ENCODE results near the gene CDC27. TPM values are rescaled to one million over a fixed set of nuclear protein-coding genes. Genes with fewer than 3 reads are reported as not detected.
"Not testable (repeated sequence)": the region's sequence is repeated elsewhere in the genome, so short reads cannot be mapped to it uniquely, and the experiment has no call there.

CDC27 gene
- 59.3 and 103 TPM in 2 replicates for total RNA-seq (2014; rRNA removed; shearing (Covaris generic))

DNA sequence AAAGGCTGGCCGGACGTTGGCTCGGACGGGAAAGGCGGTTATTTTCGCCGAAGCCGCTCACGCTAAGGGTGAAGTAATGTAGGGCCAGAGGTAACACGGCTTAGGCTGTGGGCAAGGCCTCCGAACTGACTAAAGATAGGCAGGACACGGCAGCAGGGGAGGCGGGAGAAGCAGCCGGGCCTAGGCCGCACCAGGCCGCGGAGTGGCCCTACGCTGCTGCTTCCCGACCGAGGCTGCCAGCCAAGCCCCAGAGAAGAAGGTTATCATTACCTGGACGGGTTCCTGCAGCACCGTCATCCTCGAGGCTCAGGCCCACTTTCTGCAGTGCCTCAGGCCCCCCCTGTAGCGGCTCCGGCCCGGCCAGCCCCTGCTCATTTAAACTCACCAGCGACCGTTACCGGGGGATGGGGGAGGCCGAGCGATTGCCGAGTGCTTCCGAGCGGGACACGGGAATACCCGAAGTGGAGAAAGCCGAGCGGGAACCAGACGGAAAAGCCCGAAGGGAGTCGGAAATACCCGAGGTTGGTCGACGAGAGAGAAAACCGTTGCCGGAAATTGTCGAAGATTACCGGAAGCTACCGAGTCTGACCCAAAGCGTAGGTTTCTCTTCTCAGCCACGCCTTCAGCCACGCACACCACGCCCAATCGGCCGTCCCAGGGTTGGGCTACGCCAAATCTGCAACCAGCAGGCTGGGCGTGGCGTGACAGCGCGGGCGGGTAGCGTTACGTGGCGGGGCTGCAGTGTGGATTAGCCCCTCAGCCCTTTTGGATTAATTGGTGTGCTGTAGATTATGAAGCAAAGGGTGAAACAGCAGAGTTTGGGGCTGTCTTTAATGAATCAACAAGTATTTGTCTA is at the start of gene CDC27:
Gene CDC27, minus strand, starts transcription at position 420 of the 856 bp plus-strand sequence. Its CDS starts 123 bp downstream, at position 297.
- in situ Hi-C loops (cut with HindIII; ENCODE audit: low sequenced_read_pairs): no loop called here
- DNase-seq (ENCODE audit: low spot score): peak; percentile 97

- in situ Hi-C loops (cut with HindIII; ENCODE audit: low sequenced_read_pairs): no loop called here
These were observed 49.4 kb upstream of the CDC27 start for GRCh38 chr17:47238321-47239010.

GRCh38 chr17:47237841-47238240 is 48.7 kb upstream of the CDC27 start:
- no peak for DNase-seq (ENCODE audit: low spot score)
- in situ Hi-C loops (cut with HindIII; ENCODE audit: low sequenced_read_pairs): no loop called here

More at GRCh38 chr17:47238321-47239010, 49.4 kb upstream of the CDC27 start:
- DNase-seq (ENCODE audit: low spot score): no peak

DNA sequence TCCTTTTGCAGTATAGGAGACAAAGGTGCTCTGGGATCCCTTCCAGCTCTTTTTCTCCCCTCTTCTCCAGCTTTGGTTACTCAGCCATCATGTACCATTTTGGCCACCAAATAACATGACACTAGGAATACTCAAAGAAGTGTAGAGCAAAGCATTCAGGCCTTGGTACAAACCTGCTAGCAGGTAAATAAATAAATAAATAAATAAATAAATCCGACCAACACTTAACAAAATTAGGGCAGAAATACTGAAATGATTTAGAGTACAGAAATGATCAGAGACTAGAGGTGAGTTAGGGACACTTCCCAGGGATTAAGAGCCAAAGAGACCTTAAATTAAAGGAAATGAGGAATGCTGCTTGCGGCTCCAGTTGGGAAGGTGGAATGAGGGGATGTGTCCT is 46.8 kb upstream of the CDC27 start:
- in situ Hi-C loops (cut with HindIII; ENCODE audit: low sequenced_read_pairs): no loop called here
- DNase-seq (ENCODE audit: low spot score): no peak

DNA sequence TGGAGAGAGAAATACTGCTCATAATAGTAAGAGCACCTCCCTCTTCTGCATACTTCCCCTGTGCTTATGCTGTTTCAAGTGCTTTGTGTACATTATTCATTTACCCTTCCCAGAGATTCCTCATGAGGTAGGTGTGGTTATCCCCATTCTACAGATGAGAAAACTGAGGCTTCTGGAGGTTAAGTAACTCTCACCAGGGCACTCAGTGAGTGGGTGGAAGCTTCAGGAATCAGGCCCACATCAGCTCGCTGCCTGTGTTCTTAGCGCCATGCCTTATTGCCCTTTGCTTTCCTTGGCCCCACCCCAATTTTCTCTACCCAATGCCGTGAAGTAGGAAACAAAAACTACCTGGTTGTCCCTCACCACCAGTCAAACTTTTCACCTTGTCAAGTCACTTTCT is 46.4 kb upstream of the CDC27 start:
- in situ Hi-C loops (cut with HindIII; ENCODE audit: low sequenced_read_pairs): no loop called here
- no peak for DNase-seq (ENCODE audit: low spot score)

DNA sequence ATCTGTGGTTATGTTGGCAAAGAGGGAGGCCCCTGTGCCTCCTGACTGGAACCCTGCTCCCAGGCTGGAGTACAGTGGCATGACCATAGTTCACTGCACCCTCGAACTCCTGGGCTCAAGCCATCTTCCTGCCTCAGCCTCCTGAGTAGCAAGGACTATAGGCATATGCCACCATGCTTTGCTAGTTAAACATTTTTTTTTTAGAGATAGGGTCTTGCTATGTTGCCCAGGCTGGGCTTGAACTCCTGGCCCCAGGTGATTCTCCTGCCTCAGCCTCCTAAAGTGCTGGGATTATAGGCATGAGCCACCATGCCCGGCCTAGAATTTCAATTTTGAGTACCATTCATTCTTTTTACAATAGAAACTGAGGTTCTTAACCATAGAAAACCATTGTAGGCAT is 43.4 kb upstream of the CDC27 start:
- in situ Hi-C loops (cut with HindIII; ENCODE audit: low sequenced_read_pairs): no loop called here

DNA sequence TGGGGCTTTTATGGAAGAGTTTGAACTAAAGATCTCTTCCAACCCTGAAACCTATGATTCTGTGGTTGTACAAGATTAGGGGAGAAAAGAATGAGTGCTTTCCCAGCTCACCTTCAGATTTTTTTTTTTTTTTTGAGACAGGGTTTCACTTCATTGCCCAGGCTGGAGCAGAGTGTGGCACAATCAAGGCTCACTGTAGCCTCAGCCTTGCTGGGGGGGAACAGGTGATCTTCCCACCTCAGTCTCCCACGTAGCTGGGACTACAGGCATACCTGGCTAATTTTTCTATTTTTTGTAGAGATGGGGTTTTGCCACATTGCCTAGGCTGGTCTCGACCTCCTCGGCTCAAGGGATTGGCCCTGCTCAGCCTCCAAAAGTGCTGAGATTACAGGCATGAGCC is 42.8 kb upstream of the CDC27 start:
- in situ Hi-C loops (cut with HindIII; ENCODE audit: low sequenced_read_pairs): no loop called here
- no peak for DNase-seq (ENCODE audit: low spot score)

More for the DNA sequence above, 43.4 kb upstream of the CDC27 start:
- no peak for DNase-seq (ENCODE audit: low spot score)

- in situ Hi-C loops (cut with HindIII; ENCODE audit: low sequenced_read_pairs): no loop called here
- no peak for DNase-seq (ENCODE audit: low spot score)
These were observed 42.2 kb upstream of the CDC27 start for GRCh38 chr17:47231334-47231733.

DNA sequence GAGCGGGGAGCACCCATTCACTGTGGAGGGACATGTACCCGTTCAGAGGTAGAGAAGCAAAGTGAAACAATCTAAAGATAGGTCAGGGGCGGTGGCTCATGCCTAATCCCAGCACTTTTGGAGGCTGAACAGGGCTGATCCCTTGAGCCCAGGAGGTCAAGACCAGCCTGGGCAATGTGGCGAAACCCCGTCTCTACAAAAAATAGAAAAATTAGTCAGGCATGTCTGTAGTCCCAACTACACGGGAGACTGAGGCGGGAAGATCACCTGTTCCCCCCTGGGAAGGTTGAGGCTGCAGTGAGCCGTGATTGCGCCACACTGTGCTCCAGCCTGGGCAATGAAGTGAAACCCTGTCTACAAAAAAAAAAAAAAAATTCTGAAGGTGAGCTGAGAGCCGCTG is 41.8 kb upstream of the CDC27 start:
- no peak for DNase-seq (ENCODE audit: low spot score)
- in situ Hi-C loops (cut with HindIII; ENCODE audit: low sequenced_read_pairs): no loop called here

- in situ Hi-C loops (cut with HindIII; ENCODE audit: low sequenced_read_pairs): no loop called here
- peak; percentile 77 for DNase-seq (ENCODE audit: low spot score)
These were observed 40.7 kb upstream of the CDC27 start for GRCh38 chr17:47229535-47230443.

DNA sequence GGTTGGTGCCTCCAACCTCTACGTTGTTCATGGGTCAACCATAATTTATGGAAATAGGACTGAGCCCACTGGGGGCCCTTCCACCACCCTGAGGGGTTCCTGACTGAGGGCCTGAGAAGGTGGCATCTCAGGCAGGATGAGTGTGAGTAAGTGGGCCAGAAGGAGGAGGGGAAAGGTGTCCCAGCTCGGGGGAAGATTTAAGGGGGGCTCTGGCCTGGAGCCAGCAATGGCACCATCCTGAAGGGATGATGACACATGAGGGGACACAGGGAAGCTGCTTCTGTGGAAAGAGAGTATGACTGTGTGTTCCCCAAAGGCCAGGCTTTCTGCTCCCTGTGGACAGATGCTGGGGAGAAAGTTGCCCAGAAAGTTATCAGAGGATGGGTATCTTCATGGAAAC is 38.8 kb upstream of the CDC27 start:
- no peak for DNase-seq (ENCODE audit: low spot score)
- in situ Hi-C loops (cut with HindIII; ENCODE audit: low sequenced_read_pairs): no loop called here

DNA sequence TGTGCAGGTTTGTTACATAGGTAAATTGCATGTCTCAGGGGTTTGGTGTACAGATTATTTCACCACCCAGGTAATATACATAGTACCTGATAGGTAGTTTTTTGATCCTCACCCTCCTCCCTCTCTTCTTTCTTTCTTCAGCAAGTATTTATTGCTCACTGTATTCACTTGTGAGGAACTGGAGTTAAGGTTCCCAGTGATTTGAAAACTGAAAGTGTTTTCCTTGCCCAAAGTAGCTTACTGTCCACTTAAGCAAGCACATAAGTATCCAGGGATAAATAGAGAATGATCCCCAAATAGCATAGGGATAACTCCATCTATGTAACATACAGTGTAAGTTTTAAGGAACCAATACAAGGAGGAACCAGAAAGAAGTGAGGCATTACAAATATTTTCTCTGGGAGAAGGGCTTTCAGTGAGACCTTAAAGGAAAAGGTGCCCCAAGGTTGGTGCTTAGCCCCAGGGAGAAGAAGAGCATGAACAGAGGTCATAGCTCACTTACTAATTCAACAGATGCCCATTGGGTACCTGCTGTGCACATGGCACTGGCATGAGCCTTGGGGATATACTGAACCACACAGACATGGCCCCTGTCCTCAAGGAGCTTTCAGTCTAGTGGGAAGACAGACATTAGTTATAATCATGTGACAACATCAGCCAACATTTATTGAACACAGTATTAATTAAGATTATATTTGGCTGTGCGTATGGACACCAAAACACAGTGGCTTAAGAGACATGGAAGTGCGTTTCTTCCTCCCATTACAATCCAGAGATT is 37.0 kb upstream of the CDC27 start:
- in situ Hi-C loops (cut with HindIII; ENCODE audit: low sequenced_read_pairs): no loop called here

GRCh38 chr17:47225436-47225858 is 36.4 kb upstream of the CDC27 start:
- in situ Hi-C loops (cut with HindIII; ENCODE audit: low sequenced_read_pairs): no loop called here
- DNase-seq (ENCODE audit: low spot score): peak; percentile 7

More for the DNA sequence above, 37.0 kb upstream of the CDC27 start:
- DNase-seq (ENCODE audit: low spot score): no peak

GRCh38 chr17:47224966-47225365 is 35.9 kb upstream of the CDC27 start:
- in situ Hi-C loops (cut with HindIII; ENCODE audit: low sequenced_read_pairs): no loop called here
- DNase-seq (ENCODE audit: low spot score): no peak

DNA sequence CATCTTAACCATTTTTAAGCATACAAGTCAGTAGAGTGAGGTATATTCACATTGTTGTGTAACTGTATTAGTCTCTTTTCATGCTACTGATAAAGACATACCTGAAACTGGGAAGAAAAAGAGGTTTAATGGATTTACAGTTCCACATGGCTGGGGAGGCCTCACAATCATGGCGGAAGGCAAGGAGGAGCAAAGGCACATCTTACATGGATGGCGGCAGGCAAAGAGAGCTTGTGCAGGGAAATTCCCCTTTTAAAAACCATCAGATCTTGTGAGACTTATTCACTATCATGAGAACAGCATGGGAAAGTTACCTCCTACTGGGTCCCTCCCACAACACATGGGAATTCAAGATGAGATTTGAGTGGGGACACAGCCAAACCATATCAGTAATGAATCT is 35.0 kb upstream of the CDC27 start:
- in situ Hi-C loops (cut with HindIII; ENCODE audit: low sequenced_read_pairs); DNase-seq (ENCODE audit: low spot score): not testable (repeated sequence)

- no peak for DNase-seq (ENCODE audit: low spot score)
- in situ Hi-C loops (cut with HindIII; ENCODE audit: low sequenced_read_pairs): no loop called here
These were observed 34.4 kb upstream of the CDC27 start for GRCh38 chr17:47223460-47223859.

- in situ Hi-C loops (cut with HindIII; ENCODE audit: low sequenced_read_pairs): no loop called here
- DNase-seq (ENCODE audit: low spot score): no peak
These were observed 33.9 kb upstream of the CDC27 start for GRCh38 chr17:47223007-47223406.

DNA sequence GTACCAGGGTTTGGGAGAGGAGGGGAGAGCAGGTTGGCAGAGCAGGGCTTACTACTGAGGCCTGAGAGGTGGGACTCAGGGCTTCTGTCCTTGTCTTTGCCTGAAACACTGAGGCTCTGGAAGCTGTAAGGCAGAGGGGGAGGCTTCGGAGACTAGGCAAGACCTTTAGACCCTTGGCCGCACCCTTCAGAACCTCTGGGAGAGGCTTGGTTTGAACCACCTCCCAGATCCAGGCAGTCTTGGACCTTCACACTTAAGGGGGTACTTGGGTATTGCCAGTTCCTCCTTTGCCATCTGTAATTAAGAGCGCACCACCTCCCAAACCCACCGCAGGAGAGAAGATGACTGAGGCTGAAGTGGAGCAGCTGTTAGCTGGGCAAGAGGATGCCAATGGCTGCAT is 33.0 kb upstream of the CDC27 start:
- no peak for DNase-seq (ENCODE audit: low spot score)
- in situ Hi-C loops (cut with HindIII; ENCODE audit: low sequenced_read_pairs): no loop called here

GRCh38 chr17:47221154-47221553 is 32.1 kb upstream of the CDC27 start:
- in situ Hi-C loops (cut with HindIII; ENCODE audit: low sequenced_read_pairs): no loop called here
- no peak for DNase-seq (ENCODE audit: low spot score)
